CD8-positive, alpha-beta memory T cell (primary cell): ENCODE results near the gene TRAK2. TPM values are rescaled to one million over a fixed set of nuclear protein-coding genes. Genes with fewer than 3 reads are reported as not detected.

Source experiments
- CTCF ChIA-PET: fragments of 350-600 bp; sonication (Branson Sonifier 250); formaldehyde crosslinking; loops from one replicate; lab custom pipeline; 2021; ENCODE audit warnings: antibody characterized with exemption; lab: Charles Lee
- POLR2A ChIA-PET: fragments of 350-600 bp; sonication (Branson Sonifier 250); formaldehyde crosslinking; loops from one replicate; lab custom pipeline; 2021; ENCODE audit warnings: antibody characterized with exemption; lab: Charles Lee
- DNase-seq, 5 donors: peaks; one replicate each; pipeline versions ENCODE4 v3.0.0 to v3.0.0-alpha.2; 2020 to 2022; ENCODE audit warnings: mixed read lengths in 1 of 5
- H3K27ac ChIP-seq: one replicate; pipeline ENCODE4 v1.7.0; 2013; ENCODE audit warnings: low read depth, mild to moderate bottlenecking, low read length, moderate library complexity
- H3K27me3 ChIP-seq: 2 replicates; pipeline ENCODE4 v1.7.0; 2013; ENCODE audit warnings: low read length, mild to moderate bottlenecking; ENCODE audit not compliant: insufficient read depth, poor library complexity, severe bottlenecking
- H3K36me3 ChIP-seq: 2 replicates; pipeline ENCODE4 v1.7.0; 2013; ENCODE audit warnings: mild to moderate bottlenecking, low read length, moderate library complexity; ENCODE audit not compliant: insufficient read depth
- H3K4me1 ChIP-seq: 2 replicates; pipeline ENCODE4 v1.7.0; 2013; ENCODE audit warnings: mild to moderate bottlenecking, low read length, moderate library complexity; ENCODE audit not compliant: insufficient read depth
- H3K4me3 ChIP-seq: 2 replicates; pipeline ENCODE4 v1.7.0; 2013; ENCODE audit warnings: mild to moderate bottlenecking, low read length
- H3K9me3 ChIP-seq: 2 replicates; pipeline ENCODE4 v1.7.0; 2013; ENCODE audit warnings: mild to moderate bottlenecking, low read length
- H3K27ac Mint-ChIP-seq, 8 donors: one replicate each; pipeline ENCODE4 v1.8.0; 2020 to 2021; ENCODE audit warnings: mixed read lengths in 8 of 8, mild to moderate bottlenecking in 6 of 8, inconsistent platforms in 3 of 8, moderate library complexity in 3 of 8
- H3K27me3 Mint-ChIP-seq, 2 donors: one replicate each; pipeline ENCODE4 v1.8.0; 2020 to 2021; ENCODE audit warnings: mixed read lengths in 2 of 2, mild to moderate bottlenecking in 1 of 2, moderate library complexity in 1 of 2
- H3K36me3 Mint-ChIP-seq, 3 donors: one replicate each; pipeline ENCODE4 v1.8.0; 2020 to 2021; ENCODE audit warnings: mixed read lengths in 3 of 3, inconsistent platforms in 1 of 3, mild to moderate bottlenecking in 1 of 3
- H3K4me1 Mint-ChIP-seq, 3 donors: one replicate each; pipeline ENCODE4 v1.8.0; 2020 to 2021; ENCODE audit warnings: mixed read lengths in 3 of 3, inconsistent platforms in 1 of 3, mild to moderate bottlenecking in 1 of 3
- H3K4me3 Mint-ChIP-seq, 7 donors: one replicate each; pipeline ENCODE4 v1.8.0; 2020 to 2021; ENCODE audit warnings: mixed read lengths in 7 of 7, mild to moderate bottlenecking in 6 of 7, moderate library complexity in 4 of 7, inconsistent platforms in 2 of 7
- H3K9me3 Mint-ChIP-seq, 5 donors: one replicate each; pipeline ENCODE4 v1.8.0; 2020 to 2022; ENCODE audit warnings: mixed read lengths in 5 of 5, mild to moderate bottlenecking in 3 of 5, moderate library complexity in 2 of 5, inconsistent platforms in 1 of 5
- polyA plus RNA-seq: library from polyadenylated mRNA; unstranded; fragments of 300-500 nt; fragmentation: Illumina TruSeq; gene quantifications from one replicate; pipeline ENCODE4 v1.2.3, GENCODE V29; 2021
- total RNA-seq, 2 experiments: library from RNA; stranded (reverse); gene quantifications; one replicate each; pipeline ENCODE4 v1.2.3, GENCODE V29; 2021

The TRAK2 gene
- total and polyA plus RNA-seq, 3 experiments from 2014 or later, result 24.9 to 40.1 (median 26.0) TPM

DNA sequence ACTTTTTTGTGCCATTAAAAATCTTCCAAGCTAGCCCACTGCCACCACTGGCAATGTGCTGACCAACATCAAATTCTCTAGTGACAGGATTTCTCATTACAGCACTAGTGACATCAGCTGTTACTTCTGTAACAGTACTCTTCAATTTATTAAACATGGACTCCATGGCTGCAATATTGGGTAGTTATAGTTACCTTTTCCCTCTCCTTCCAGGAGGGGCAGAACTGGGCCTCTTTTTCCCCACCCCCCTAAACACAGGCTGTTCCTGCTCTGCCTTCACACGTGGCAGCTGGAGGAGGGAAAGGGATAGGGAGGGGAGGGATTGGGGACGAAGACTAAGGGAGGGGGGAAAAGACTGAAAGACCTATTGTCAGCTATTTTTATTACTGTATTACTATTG is 38.1 kb downstream of the TRAK2 start:
- Histone ChIP-seq H3K27me3 (no peaks in the 10 kb centered on the region), H3K27ac (no peak overlapping the region), H3K36me3 (no peaks in the 10 kb centered on the region), H3K4me3 (no peak overlapping the region), H3K4me1 (peaks cover 37% of the 10 kb centered on the region), H3K9me3 (no peaks in the 10 kb centered on the region)
- ChIA-PET CTCF (interaction anchor here (1.1 to 1.9 kb wide), 3 partner anchors 9 to 38 kb away, joined by 3 to 7 read pairs (median 3); partner anchors contain the start of genes STRADB and TRAK2), POLR2A (interaction anchor here (1.2 to 2.5 kb wide), 2 partner anchors 35 to 38 kb away, joined by 3 to 18 read pairs; partner anchors contain the start of genes STRADB and TRAK2)
- Mint-ChIP-seq H3K4me3 (peak overlapping the region in 2 of 7 donors; percentile 11 to 14), H3K9me3 (no peaks in the 10 kb centered on the region), H3K4me1 (peaks cover 14 to 39% (median 24%) of the 10 kb centered on the region in 3 donors), H3K27ac (peak overlapping the region in 2 of 8 donors; percentile 7 to 18), H3K27me3 (no peaks in the 10 kb centered on the region), H3K36me3 (peaks cover 0 to 6% (median 4%) of the 10 kb centered on the region in 3 donors)
- no peak for DNase-seq

- Mint-ChIP-seq H3K4me3 (no peak overlapping the region), H3K36me3 (peaks cover 4 to 12% (median 7%) of the 10 kb centered on the region in 3 donors), H3K4me1 (peaks cover 18 to 36% (median 25%) of the 10 kb centered on the region in 3 donors), H3K27me3 (no peaks in the 10 kb centered on the region), H3K9me3 (no peaks in the 10 kb centered on the region), H3K27ac (peak overlapping the region in 7 of 8 donors; percentile 19 to 69 (median 47))
- H3K27me3 ChIP-seq, result no peaks in the 10 kb centered on the region
- H3K27ac ChIP-seq, result no peak overlapping the region
- no peak overlapping the region for H3K4me3 ChIP-seq
- H3K9me3 ChIP-seq, result no peaks in the 10 kb centered on the region
- DNase-seq, result no peak
- H3K36me3 ChIP-seq, result no peaks in the 10 kb centered on the region
- POLR2A ChIA-PET, result no interaction called here
- peaks cover 44% of the 10 kb centered on the region for H3K4me1 ChIP-seq
- CTCF ChIA-PET, result no interaction called here
Measured at GRCh38 chr2:201411421-201411820, 39.8 kb downstream of the TRAK2 start.

DNA sequence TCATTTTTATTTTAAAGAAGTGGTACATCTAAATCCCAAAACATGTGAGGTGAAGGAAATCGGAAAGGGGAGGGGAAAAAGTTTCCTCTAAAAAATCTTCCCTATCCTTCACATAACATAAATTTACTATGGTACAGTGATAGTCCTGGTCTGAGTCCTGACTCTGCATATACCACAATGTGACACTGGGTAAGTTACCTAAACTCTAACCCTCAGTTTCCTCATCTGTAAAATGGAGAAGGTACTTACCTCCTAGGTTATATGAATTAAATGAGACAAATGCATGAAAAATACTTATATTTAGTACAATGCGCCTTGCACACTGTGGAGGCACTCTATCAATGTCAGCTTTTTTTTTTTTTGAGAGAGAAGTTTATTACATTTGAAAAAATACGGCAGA is 42.3 kb downstream of the TRAK2 start:
- H3K36me3 ChIP-seq, result no peaks in the 10 kb centered on the region
- peaks cover 32% of the 10 kb centered on the region for H3K4me1 ChIP-seq
- no peaks in the 10 kb centered on the region for H3K9me3 ChIP-seq
- H3K4me3 ChIP-seq, result no peak overlapping the region
- Mint-ChIP-seq H3K9me3 (no peaks in the 10 kb centered on the region), H3K4me1 (peaks cover 37 to 56% (median 42%) of the 10 kb centered on the region in 3 donors), H3K36me3 (peaks cover 4 to 27% (median 9%) of the 10 kb centered on the region in 3 donors), H3K4me3 (no peak overlapping the region), H3K27me3 (no peaks in the 10 kb centered on the region), H3K27ac (no peak overlapping the region)
- no peak overlapping the region for H3K27ac ChIP-seq
- CTCF ChIA-PET, result no interaction called here
- H3K27me3 ChIP-seq, result no peaks in the 10 kb centered on the region
- POLR2A ChIA-PET, result no interaction called here
- no peak for DNase-seq

GRCh38 chr2:201407265-201407664 is 44.0 kb downstream of the TRAK2 start:
- no peaks in the 10 kb centered on the region for H3K36me3 ChIP-seq
- Mint-ChIP-seq H3K36me3 (peaks cover 4 to 36% (median 15%) of the 10 kb centered on the region in 3 donors), H3K9me3 (no peaks in the 10 kb centered on the region), H3K27ac (peak overlapping the region in 1 of 8 donors; percentile 23), H3K4me1 (peaks cover 44 to 66% (median 54%) of the 10 kb centered on the region in 3 donors), H3K27me3 (no peaks in the 10 kb centered on the region), H3K4me3 (no peak overlapping the region)
- no peaks in the 10 kb centered on the region for H3K9me3 ChIP-seq
- peaks cover 19% of the 10 kb centered on the region for H3K4me1 ChIP-seq
- ChIA-PET CTCF (interaction anchor here (1.1 kb wide), 1 partner anchor 44 kb away, joined by 3 read pairs; the partner anchor contains the start of genes STRADB and TRAK2), POLR2A (no interaction called here)
- DNase-seq, result no peak
- H3K27ac ChIP-seq, result peak overlapping the region; percentile 40
- H3K27me3 ChIP-seq, result no peaks in the 10 kb centered on the region
- H3K4me3 ChIP-seq, result no peak overlapping the region

DNA sequence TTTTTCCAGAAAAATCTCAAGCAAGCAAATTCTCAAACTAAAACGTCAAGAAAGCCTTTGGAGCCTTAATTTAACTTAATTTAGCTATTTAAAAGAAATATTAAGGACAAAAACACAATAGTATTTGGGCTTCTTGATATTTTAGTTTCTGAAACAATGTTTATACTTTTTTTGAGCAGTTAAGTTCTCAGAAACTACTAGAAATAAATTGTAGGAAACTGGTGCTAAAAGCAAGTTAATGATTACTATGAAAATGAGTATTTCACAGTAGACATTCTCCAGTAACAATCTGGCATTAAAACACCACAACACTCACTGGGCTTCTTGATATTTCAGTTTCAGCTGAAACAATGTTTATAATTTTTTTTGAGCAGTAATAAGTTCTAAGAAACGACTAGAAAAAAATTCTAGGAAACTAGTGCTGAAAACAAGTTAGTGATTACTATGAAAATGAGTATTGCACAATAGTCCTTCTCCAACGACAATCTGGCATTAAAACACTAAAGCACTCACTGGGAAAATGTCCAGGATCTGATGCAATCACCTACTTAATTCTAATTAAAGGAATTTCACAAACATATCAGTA is 45.1 kb downstream of the TRAK2 start:
- ChIA-PET CTCF (interaction anchor here (1.1 kb wide), 1 partner anchor 45 kb away, joined by 3 read pairs; the partner anchor contains the start of genes STRADB and TRAK2), POLR2A (no interaction called here)
- Mint-ChIP-seq H3K27me3 (no peaks in the 10 kb centered on the region), H3K4me3 (no peak overlapping the region), H3K4me1 (peaks cover 40 to 60% (median 59%) of the 10 kb centered on the region in 3 donors), H3K36me3 (peaks cover 4 to 38% (median 12%) of the 10 kb centered on the region in 3 donors), H3K27ac (no peak overlapping the region), H3K9me3 (no peaks in the 10 kb centered on the region)
- no peaks in the 10 kb centered on the region for H3K9me3 ChIP-seq
- no peaks in the 10 kb centered on the region for H3K27me3 ChIP-seq
- no peak for DNase-seq
- H3K36me3 ChIP-seq, result no peaks in the 10 kb centered on the region
- peak overlapping the region; percentile 40 for H3K27ac ChIP-seq
- H3K4me1 ChIP-seq, result peaks cover 19% of the 10 kb centered on the region
- H3K4me3 ChIP-seq, result no peak overlapping the region

GRCh38 chr2:201404699-201405280 is 46.5 kb downstream of the TRAK2 start:
- Histone ChIP-seq H3K9me3 (no peaks in the 10 kb centered on the region), H3K4me3 (no peak overlapping the region), H3K27me3 (no peaks in the 10 kb centered on the region), H3K27ac (peak overlapping the region; percentile 1), H3K36me3 (no peaks in the 10 kb centered on the region), H3K4me1 (peaks cover 19% of the 10 kb centered on the region)
- CTCF ChIA-PET, result interaction anchor here (0.6 kb wide), 1 partner anchor 8 kb away, joined by 3 read pairs; no protein-coding TSS in a partner anchor
- Mint-ChIP-seq H3K4me3 (peak overlapping the region in 1 of 7 donors; percentile 12), H3K27ac (peak overlapping the region in 3 of 8 donors; percentile 1 to 2 (median 1)), H3K9me3 (no peaks in the 10 kb centered on the region), H3K27me3 (no peaks in the 10 kb centered on the region), H3K4me1 (peaks cover 41 to 66% (median 56%) of the 10 kb centered on the region in 3 donors), H3K36me3 (peaks cover 5 to 41% (median 9%) of the 10 kb centered on the region in 3 donors)
- DNase-seq, result no peak
- POLR2A ChIA-PET, result no interaction called here

- no peak for DNase-seq
- H3K36me3 Mint-ChIP-seq, result peaks cover 8 to 50% (median 9%) of the 10 kb centered on the region in 3 donors
- H3K4me3 Mint-ChIP-seq, result no peak overlapping the region
- H3K27ac ChIP-seq, result no peak overlapping the region
- H3K9me3 Mint-ChIP-seq, result no peaks in the 10 kb centered on the region
- H3K9me3 ChIP-seq, result no peaks in the 10 kb centered on the region
- no peak overlapping the region for H3K4me3 ChIP-seq
- POLR2A ChIA-PET, result no interaction called here
- no peak overlapping the region for H3K27ac Mint-ChIP-seq
- peaks cover 42 to 64% (median 56%) of the 10 kb centered on the region in 3 donors for H3K4me1 Mint-ChIP-seq
- CTCF ChIA-PET, result no interaction called here
- no peaks in the 10 kb centered on the region for H3K36me3 ChIP-seq
- no peaks in the 10 kb centered on the region for H3K27me3 ChIP-seq
- peaks cover 19% of the 10 kb centered on the region for H3K4me1 ChIP-seq
- no peaks in the 10 kb centered on the region for H3K27me3 Mint-ChIP-seq
Measured at GRCh38 chr2:201403880-201404279, 47.4 kb downstream of the TRAK2 start.
